Natural killer cell (primary cell): Measurements from ENCODE around the gene RBM20. TPM values are rescaled to one million over a fixed set of nuclear protein-coding genes. Genes with fewer than 3 reads are reported as not detected.

ENCODE experiments used
- ATAC-seq, 3 donors: fragments of 150-1000 bp in 2 of 3; fragments of 200-7000 bp in 1 of 3; cut with Tn5 transposase; 1 replicate in 1 of 3; 2 replicates in 2 of 3; pipeline ENCODE4 v1.10.0; 2021; ENCODE audit warnings: mild to moderate bottlenecking in 2 of 3, moderate library complexity in 2 of 3
- DNase-seq, 2 donors: peaks; one replicate each; pipeline versions ENCODE4 v3.0.0 to v3.0.0-alpha.2; 2013 to 2021; ENCODE audit warnings: mixed read lengths in 1 of 2
- H3K27ac ChIP-seq: one replicate; pipeline ENCODE4 v1.5.1; 2013; ENCODE audit warnings: mild to moderate bottlenecking, low read length
- H3K27me3 ChIP-seq: one replicate; pipeline ENCODE4 v1.6.1; 2013; ENCODE audit warnings: low read length; ENCODE audit not compliant: control insufficient read depth, insufficient read depth
- H3K36me3 ChIP-seq: one replicate; pipeline ENCODE4 v1.6.1; 2013; ENCODE audit warnings: low read length; ENCODE audit not compliant: control insufficient read depth, insufficient read depth
- H3K4me1 ChIP-seq: one replicate; pipeline ENCODE4 v1.6.1; 2013; ENCODE audit warnings: low read length; ENCODE audit not compliant: control insufficient read depth, insufficient read depth
- H3K4me3 ChIP-seq: one replicate; pipeline ENCODE4 v1.5.1; 2013; ENCODE audit warnings: low read length
- H3K9me3 ChIP-seq: one replicate; pipeline ENCODE4 v1.6.1; 2013; ENCODE audit warnings: low read length; ENCODE audit not compliant: control insufficient read depth, insufficient read depth
- H3K27ac Mint-ChIP-seq, 2 donors: one replicate each; pipeline ENCODE4 v1.8.0; 2022; ENCODE audit warnings: mild to moderate bottlenecking in 2 of 2, mixed read lengths in 2 of 2, moderate library complexity in 1 of 2
- H3K27me3 Mint-ChIP-seq, 2 donors: one replicate each; pipeline ENCODE4 v1.8.0; 2022; ENCODE audit warnings: low read depth in 2 of 2, mixed read lengths in 2 of 2
- H3K36me3 Mint-ChIP-seq: one replicate; pipeline ENCODE4 v1.8.0; 2022; ENCODE audit warnings: mixed read lengths
- H3K4me1 Mint-ChIP-seq, 2 donors: one replicate each; pipeline ENCODE4 v1.8.0; 2022; ENCODE audit warnings: mixed read lengths in 2 of 2
- H3K4me3 Mint-ChIP-seq: one replicate; pipeline ENCODE4 v1.8.0; 2022; ENCODE audit warnings: mild to moderate bottlenecking, moderate library complexity, mixed read lengths
- H3K9me3 Mint-ChIP-seq, 2 donors: one replicate each; pipeline ENCODE4 v1.8.0; 2022; ENCODE audit warnings: mixed read lengths in 2 of 2
- WGBS: methylation state at CpG from one replicate; pipeline ENCODE4 v1.1.7; 2013; ENCODE audit warnings: missing lambda C conversion rate; ENCODE audit not compliant: insufficient coverage; 5-methylcytosine and 5-hydroxymethylcytosine counted together
- intact Hi-C: fragments of 100-400 bp; cut with micrococcal nuclease; formaldehyde crosslinking; loops from one replicate; pipeline ENCODE4 v1.14.2; 2022
- total RNA-seq, 4 donors: library from RNA; stranded (reverse); fragments of 120-200 nt in 1 of 4; gene quantifications; one replicate each; pipeline versions ENCODE4 v1.2.3 to v1.2.4, GENCODE V29; 2013 to 2022
- TF ChIP-seq, protein P1 (sequence below): fragments of 200-600 bp; IDR thresholded peaks from one replicate; pipeline ENCODE4 v1.8.0; 2022; ENCODE audit warnings: antibody characterized with exemption

RBM20 gene
- total RNA-seq, 3 donors from 2014 or later (not counting 1 experiment from before 2014, with no cell fraction given) = 0.35 TPM; not detected in 2

DNA sequence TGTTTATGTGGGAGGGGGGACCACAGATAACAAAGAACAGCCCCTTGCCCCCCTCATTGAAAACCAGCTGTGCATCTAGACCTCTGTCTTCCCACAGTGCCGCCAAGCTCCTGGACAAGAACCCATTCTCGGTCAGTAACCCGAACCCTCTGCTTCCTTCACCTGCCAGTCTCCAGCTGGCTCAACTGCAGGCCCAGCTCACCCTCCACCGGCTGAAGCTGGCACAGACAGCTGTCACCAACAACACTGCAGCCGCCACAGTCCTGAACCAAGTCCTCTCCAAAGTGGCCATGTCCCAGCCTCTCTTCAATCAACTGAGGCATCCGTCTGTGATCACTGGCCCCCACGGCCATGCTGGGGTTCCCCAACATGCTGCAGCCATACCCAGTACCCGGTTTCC lies 136.6 kb downstream of the RBM20 start:
- H3K4me3 ChIP-seq = no peak overlapping the region
- no peaks in the 10 kb centered on the region for H3K36me3 ChIP-seq
- TF ChIP-seq, protein P1, sequence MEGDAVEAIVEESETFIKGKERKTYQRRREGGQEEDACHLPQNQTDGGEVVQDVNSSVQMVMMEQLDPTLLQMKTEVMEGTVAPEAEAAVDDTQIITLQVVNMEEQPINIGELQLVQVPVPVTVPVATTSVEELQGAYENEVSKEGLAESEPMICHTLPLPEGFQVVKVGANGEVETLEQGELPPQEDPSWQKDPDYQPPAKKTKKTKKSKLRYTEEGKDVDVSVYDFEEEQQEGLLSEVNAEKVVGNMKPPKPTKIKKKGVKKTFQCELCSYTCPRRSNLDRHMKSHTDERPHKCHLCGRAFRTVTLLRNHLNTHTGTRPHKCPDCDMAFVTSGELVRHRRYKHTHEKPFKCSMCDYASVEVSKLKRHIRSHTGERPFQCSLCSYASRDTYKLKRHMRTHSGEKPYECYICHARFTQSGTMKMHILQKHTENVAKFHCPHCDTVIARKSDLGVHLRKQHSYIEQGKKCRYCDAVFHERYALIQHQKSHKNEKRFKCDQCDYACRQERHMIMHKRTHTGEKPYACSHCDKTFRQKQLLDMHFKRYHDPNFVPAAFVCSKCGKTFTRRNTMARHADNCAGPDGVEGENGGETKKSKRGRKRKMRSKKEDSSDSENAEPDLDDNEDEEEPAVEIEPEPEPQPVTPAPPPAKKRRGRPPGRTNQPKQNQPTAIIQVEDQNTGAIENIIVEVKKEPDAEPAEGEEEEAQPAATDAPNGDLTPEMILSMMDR = no peak
- Mint-ChIP-seq H3K9me3 (no peaks in the 10 kb centered on the region), H3K4me1 (no peaks in the 10 kb centered on the region), H3K4me3 (no peak overlapping the region), H3K27me3 (peaks cover 11 to 26% of the 10 kb centered on the region in 2 donors), H3K27ac (no peak overlapping the region), H3K36me3 (no peaks in the 10 kb centered on the region)
- intact Hi-C loops = no loop called here
- no peak overlapping the region for H3K27ac ChIP-seq
- ATAC-seq = no peak
- no peaks in the 10 kb centered on the region for H3K9me3 ChIP-seq
- no peaks in the 10 kb centered on the region for H3K4me1 ChIP-seq
- DNase-seq = no peak
- H3K27me3 ChIP-seq = no peaks in the 10 kb centered on the region
- 93% methylated on average over 8 of the region's 8 CpGs for WGBS

DNA sequence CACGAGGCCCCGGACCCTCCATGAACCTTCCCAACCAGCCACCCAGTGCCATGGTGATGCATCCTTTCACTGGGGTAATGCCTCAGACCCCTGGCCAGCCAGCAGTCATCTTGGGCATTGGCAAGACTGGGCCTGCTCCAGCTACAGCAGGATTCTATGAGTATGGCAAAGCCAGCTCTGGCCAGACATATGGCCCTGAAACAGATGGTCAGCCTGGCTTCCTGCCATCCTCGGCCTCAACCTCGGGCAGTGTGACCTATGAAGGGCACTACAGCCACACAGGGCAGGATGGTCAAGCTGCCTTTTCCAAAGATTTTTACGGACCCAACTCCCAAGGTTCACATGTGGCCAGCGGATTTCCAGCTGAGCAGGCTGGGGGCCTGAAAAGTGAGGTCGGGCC lies 137.0 kb downstream of the RBM20 start:
- H3K9me3 Mint-ChIP-seq = no peaks in the 10 kb centered on the region
- DNase-seq (no peak), ATAC-seq (no peak)
- TF ChIP-seq, protein P1 = no peak
- no peaks in the 10 kb centered on the region for H3K9me3 ChIP-seq
- no peak overlapping the region for H3K4me3 Mint-ChIP-seq
- no peaks in the 10 kb centered on the region for H3K4me1 ChIP-seq
- peaks cover 11 to 26% of the 10 kb centered on the region in 2 donors for H3K27me3 Mint-ChIP-seq
- intact Hi-C loops = no loop called here
- H3K36me3 ChIP-seq = no peaks in the 10 kb centered on the region
- no peak overlapping the region for H3K27ac ChIP-seq
- no peaks in the 10 kb centered on the region for H3K36me3 Mint-ChIP-seq
- WGBS = 97% methylated on average over 7 of the region's 7 CpGs
- no peaks in the 10 kb centered on the region for H3K27me3 ChIP-seq
- no peak overlapping the region for H3K27ac Mint-ChIP-seq
- H3K4me3 ChIP-seq = no peak overlapping the region
- no peaks in the 10 kb centered on the region for H3K4me1 Mint-ChIP-seq

DNA sequence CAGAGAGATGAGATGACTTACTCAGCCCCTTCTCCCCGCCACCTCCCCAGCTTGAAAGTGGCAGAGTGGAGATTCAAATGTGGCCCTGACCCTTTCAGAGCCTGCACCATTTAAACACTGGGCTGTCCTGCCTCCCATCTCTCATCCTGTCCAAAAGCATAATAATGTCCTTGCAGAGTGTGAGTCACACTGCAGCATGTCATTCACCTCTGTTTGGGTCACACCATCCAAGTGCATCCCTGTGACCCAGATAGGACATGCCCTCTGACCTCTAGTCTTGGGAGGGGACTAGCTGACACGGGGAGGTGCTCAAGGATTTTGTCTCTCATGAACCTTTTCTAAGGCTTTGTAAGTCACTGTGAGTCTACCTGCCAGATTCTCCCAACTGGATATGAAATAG lies 138.5 kb downstream of the RBM20 start:
- no peaks in the 10 kb centered on the region for H3K9me3 Mint-ChIP-seq
- DNase-seq (no peak), ATAC-seq (no peak)
- H3K27me3 Mint-ChIP-seq = peaks cover 11 to 15% of the 10 kb centered on the region in 2 donors
- 98% methylated on average over 2 of the region's 2 CpGs for WGBS
- no peaks in the 10 kb centered on the region for H3K36me3 Mint-ChIP-seq
- H3K27ac Mint-ChIP-seq = no peak overlapping the region
- no peaks in the 10 kb centered on the region for H3K4me1 ChIP-seq
- intact Hi-C loops = no loop called here
- no peaks in the 10 kb centered on the region for H3K36me3 ChIP-seq
- H3K4me3 ChIP-seq = no peak overlapping the region
- no peaks in the 10 kb centered on the region for H3K9me3 ChIP-seq
- no peaks in the 10 kb centered on the region for H3K27me3 ChIP-seq
- H3K27ac ChIP-seq = no peak overlapping the region
- H3K4me1 Mint-ChIP-seq = no peaks in the 10 kb centered on the region
- no peak overlapping the region for H3K4me3 Mint-ChIP-seq
- TF ChIP-seq, protein P1 = no peak

DNA sequence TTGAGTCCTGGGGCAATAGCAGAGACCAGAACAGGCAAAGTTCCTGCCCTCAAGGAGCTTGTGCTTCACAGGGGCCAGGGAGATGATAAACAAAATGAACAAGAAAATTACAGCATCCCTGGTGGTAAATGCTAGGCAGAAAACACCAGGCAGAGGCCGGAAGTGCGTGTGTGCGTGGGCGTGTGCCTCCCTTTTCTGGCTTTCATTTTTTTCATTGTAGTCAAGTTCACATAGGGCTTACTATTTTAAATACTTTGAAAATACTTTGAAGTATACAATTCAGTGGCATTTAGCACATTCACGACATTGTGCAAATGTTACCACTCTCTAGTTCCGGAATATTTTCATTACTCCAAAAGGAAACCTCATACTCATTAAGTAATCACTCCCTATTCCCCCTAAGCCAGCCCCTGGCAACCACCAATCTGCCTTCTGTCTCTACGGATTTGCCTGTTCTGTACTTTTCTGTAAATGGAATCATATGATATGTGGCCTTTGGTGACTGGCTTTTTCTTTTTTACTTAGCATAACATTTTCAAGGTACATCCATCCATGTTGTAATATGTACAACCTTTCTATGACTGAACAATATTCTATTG lies 139.5 kb downstream of the RBM20 start:
- Mint-ChIP-seq H3K27ac (no peak overlapping the region), H3K4me1 (no peaks in the 10 kb centered on the region), H3K4me3 (no peak overlapping the region), H3K36me3 (no peaks in the 10 kb centered on the region), H3K27me3 (peaks cover 5 to 8% of the 10 kb centered on the region in 2 donors), H3K9me3 (no peaks in the 10 kb centered on the region)
- H3K4me3 ChIP-seq = no peak overlapping the region
- WGBS = 84% methylated on average over 6 of the region's 7 CpGs
- H3K27ac ChIP-seq = no peak overlapping the region
- TF ChIP-seq, protein P1 = no peak
- no peaks in the 10 kb centered on the region for H3K27me3 ChIP-seq
- no peak for ATAC-seq
- no peaks in the 10 kb centered on the region for H3K36me3 ChIP-seq
- H3K4me1 ChIP-seq = no peaks in the 10 kb centered on the region
- intact Hi-C loops = no loop called here
- peak in 1 of 2 donors; percentile 91 for DNase-seq
- H3K9me3 ChIP-seq = no peaks in the 10 kb centered on the region
